Measurements from ENCODE around the gene LGALS3BP. TPM values are rescaled to one million over a fixed set of nuclear protein-coding genes. Genes with fewer than 3 reads are reported as not detected.

LGALS3BP gene
- total and polyA plus RNA-seq, 2 of the 4 experiments (the other 2 are of a cell fraction), result 33.7 to 273 TPM

DNA sequence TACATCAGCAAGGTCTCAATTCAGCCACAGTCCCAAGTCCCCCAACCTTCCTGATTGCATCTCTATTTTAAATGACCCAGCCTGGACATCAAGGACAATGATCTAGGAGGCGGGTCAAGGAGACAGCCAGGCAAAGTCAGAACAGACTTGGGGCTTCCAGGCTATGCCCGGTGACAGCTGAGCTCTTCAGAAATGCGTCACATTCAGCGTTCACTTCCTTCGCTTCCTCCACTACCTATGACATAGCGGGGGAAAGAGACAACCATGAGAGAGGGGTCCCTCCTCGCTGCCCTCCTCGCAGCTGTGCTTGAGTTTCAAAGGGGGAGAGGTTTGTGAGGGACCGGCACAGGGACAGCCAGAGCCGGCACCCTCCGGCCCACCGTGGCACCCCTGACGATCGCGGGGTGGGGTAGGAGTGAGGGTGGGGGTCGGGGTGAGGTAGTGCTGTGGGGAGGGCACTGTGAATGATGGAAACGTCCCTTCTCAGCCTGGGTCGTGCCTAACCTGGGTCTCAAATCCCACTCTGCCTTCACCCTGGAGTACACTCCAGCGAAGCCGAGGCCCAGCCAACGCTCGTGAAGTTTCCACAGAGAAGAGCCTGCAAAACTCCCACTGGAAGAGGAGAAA is 12.3 kb upstream of the LGALS3BP start:
- Histone ChIP-seq H3K9me1 (ENCODE audit: insufficient read depth, low read length) (no peaks in the 10 kb centered on the region), H2BK20ac (ENCODE audit: low read depth, low read length) (no peak overlapping the region), H4K91ac (ENCODE audit: insufficient read depth, low read depth, low read length) (no peak overlapping the region), H4K5ac (ENCODE audit: low read depth, low read length) (no peak overlapping the region), H3K18ac (ENCODE audit: low read depth, low read length) (no peak overlapping the region), H3K9ac (ENCODE audit: low read depth, low read length) (no peak overlapping the region), H3K23ac (ENCODE audit: low read depth, low read length) (no peak overlapping the region), H3K79me1 (ENCODE audit: low read depth in 1 of 2, low read length in 2 of 2) (peaks cover 15 to 43% of the 10 kb centered on the region in 2 experiments), H3K4me1 (ENCODE audit: control insufficient read depth, insufficient read depth, low read length) (peaks cover under 1% of the 10 kb centered on the region; the same call in 1 of the 2 replicates), H2BK15ac (ENCODE audit: low read depth, low read length) (no peak overlapping the region), H4K8ac (ENCODE audit: low read depth in 2 of 2, low read length in 2 of 2) (no peak overlapping the region), H2AK5ac (ENCODE audit: low read depth, low read length) (no peak overlapping the region), H3K36me3 (ENCODE audit: control insufficient read depth, insufficient read depth, low read length) (peaks cover 58% of the 10 kb centered on the region), H4K20me1 (ENCODE audit: insufficient read depth, low read length) (peaks cover 16% of the 10 kb centered on the region), H2AK9ac (replicated peaks; ENCODE audit: low read depth, low read length, poor library complexity) (no peak overlapping the region), H3K27me3 (ENCODE audit: control insufficient read depth, insufficient read depth, low read length) (no peaks in the 10 kb centered on the region), H3K4me2 (ENCODE audit: low read depth, low read length) (no peak overlapping the region), H3K14ac (replicated peaks; ENCODE audit: low read depth, low read length) (no peak overlapping the region), H3K4ac (ENCODE audit: low read depth, low read length) (no peak overlapping the region), H3K9me3 (ENCODE audit: control insufficient read depth, insufficient read depth, low read length) (no peaks in the 10 kb centered on the region), H3K27ac (ENCODE audit: insufficient read depth, low read length) (no peak overlapping the region), H2BK120ac (ENCODE audit: low read depth, low read length) (no peak overlapping the region), H3K56ac (ENCODE audit: extremely low read depth, insufficient read depth, low read length) (no peak overlapping the region), H2BK5ac (ENCODE audit: low read depth, low read length, poor library complexity, severe bottlenecking) (no peak overlapping the region), H3K4me3 (ENCODE audit: insufficient read depth, low read depth, low read length) (no peak overlapping the region), H2AFZ (replicated peaks; ENCODE audit: low read length, poor library complexity) (no peak overlapping the region)
- TF ChIP-seq CHD1 (IDR thresholded peaks at IDR 0.05; ENCODE audit: low read depth, low read length), result no peak
- TF ChIP-seq, protein P1, sequence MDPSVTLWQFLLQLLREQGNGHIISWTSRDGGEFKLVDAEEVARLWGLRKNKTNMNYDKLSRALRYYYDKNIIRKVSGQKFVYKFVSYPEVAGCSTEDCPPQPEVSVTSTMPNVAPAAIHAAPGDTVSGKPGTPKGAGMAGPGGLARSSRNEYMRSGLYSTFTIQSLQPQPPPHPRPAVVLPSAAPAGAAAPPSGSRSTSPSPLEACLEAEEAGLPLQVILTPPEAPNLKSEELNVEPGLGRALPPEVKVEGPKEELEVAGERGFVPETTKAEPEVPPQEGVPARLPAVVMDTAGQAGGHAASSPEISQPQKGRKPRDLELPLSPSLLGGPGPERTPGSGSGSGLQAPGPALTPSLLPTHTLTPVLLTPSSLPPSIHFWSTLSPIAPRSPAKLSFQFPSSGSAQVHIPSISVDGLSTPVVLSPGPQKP (IDR thresholded peaks at IDR 0.05; ENCODE audit: borderline replicate concordance, low read depth, low read length), result no peak
- no peak for TF ChIP-seq RAD21 (IDR thresholded peaks at IDR 0.05; ENCODE audit: low read length)
- TF ChIP-seq NFE2L2 (IDR thresholded peaks at IDR 0.05; ENCODE audit: low read depth, low read length), result no peak
- TF ChIP-seq BHLHE40 (IDR thresholded peaks at IDR 0.05; ENCODE audit: low read depth, low read length), result no peak
- no peak for TF ChIP-seq MXI1 (IDR thresholded peaks at IDR 0.05; ENCODE audit: borderline replicate concordance, low read depth, low read length)
- TF ChIP-seq FOS (IDR thresholded peaks at IDR 0.05; ENCODE audit: low read depth, low read length), result no peak
- TF ChIP-seq POLR2A (IDR thresholded peaks at IDR 0.05; ENCODE audit: low read depth, low read length), result no peak
- no peak for TF ChIP-seq CEBPB (IDR thresholded peaks at IDR 0.05; ENCODE audit: low read depth, low read length)
- CTCF ChIA-PET, result no interaction called here
- WGBS, 2 experiments (ENCODE audit: extremely low coverage in 2 of 2, insufficient read length in 1 of 2), result 96% methylated on average over 5 of the region's 22 CpGs; no CpG with 5 or more reads in 1 of the 2 experiments
- DNase-seq (no peak), ATAC-seq (ENCODE audit: low read depth) (no peak)
- POLR2A ChIA-PET (ENCODE audit: unreplicated experiment), result no interaction called here
- in situ Hi-C loops (cut with MboI; ENCODE audit: low sequenced_read_pairs), result no loop called here
- dilution Hi-C loops (cut with HindIII; ENCODE audit: low sequenced_read_pairs, unreplicated experiment), result no loop called here
- intact Hi-C loops (cut with micrococcal nuclease), result no loop called here
- TSS peak; percentile 72 for BruUV-seq (replicated peaks)
